ENCODE data around the gene XPNPEP2.

DNA sequence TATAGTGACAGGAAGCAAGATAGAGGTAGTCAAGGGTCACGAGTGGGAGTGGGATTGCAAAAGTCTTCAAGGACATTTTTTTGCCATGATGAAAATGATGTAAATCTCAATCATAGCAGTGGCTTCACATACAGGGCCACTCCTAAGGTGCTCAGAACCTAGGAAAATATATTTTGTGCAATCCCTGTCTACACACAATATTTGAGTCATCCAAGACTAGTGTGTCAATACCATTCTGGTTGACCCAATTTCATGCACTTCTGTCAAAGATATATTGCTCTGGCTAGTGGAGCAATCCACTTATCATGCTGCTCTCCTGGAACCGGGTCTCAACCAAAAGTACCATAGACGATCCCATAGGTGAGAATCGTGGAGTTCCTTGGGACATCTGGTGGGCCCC, 24.2 kb upstream of the XPNPEP2 start:
- no peak for TF ChIP-seq POLR2AphosphoS5 (IDR thresholded peaks at IDR 0.05; ENCODE audit: borderline replicate concordance, low read depth, low read length)
- no peak for TF ChIP-seq EZH2 (IDR thresholded peaks at IDR 0.05)
